Adrenal gland (tissue), 12 donors: ENCODE results near the gene IL1R2. TPM values are rescaled to one million over a fixed set of nuclear protein-coding genes. Genes with fewer than 3 reads are reported as not detected.

Experiments
- DNase-seq, 7 donors: peaks; one replicate each; pipeline ENCODE4 v3.0.0-alpha.2; 2019 to 2020
- H3K27ac ChIP-seq, 5 donors: fragments of 200-600 bp; sonication (generic) in 4 of 5; 1 replicate in 3 of 5; 2 replicates in 2 of 5; pipeline versions ENCODE4 v1.5.1 to v1.8.0; 2016 to 2020; ENCODE audit warnings: mild to moderate bottlenecking in 1 of 5
- H3K27me3 ChIP-seq: fragments of 200-600 bp; 2 replicates; pipeline ENCODE4 v1.8.0; 2021
- H3K36me3 ChIP-seq, 2 donors: fragments of 200-600 bp; replicated peaks in 1 of 2; 1 replicate in 1 of 2; 2 replicates in 1 of 2; pipeline versions ENCODE4 v1.5.1 to v1.8.0; 2018 to 2022
- H3K4me1 ChIP-seq, 2 donors: fragments of 200-600 bp; replicated peaks in 1 of 2; 1 replicate in 1 of 2; 2 replicates in 1 of 2; pipeline versions ENCODE4 v1.5.1 to v1.8.0; 2018 to 2021
- H3K4me3 ChIP-seq, 4 donors: fragments of 200-600 bp; sonication (generic) in 3 of 4; one replicate each; pipeline ENCODE4 v1.5.1; 2016 to 2018
- H3K9me3 ChIP-seq, 3 donors: fragments of 200-600 bp; sonication (generic) in 1 of 3; replicated peaks in 1 of 3; 1 replicate in 2 of 3; 2 replicates in 1 of 3; pipeline versions ENCODE4 v1.5.1 to v1.8.0; 2016 to 2021
- POLR2A ChIP-seq, 2 donors: fragments of 450-650 bp; IDR thresholded peaks; one replicate each; pipeline ENCODE4 v1.6.1; 2017; ENCODE audit warnings: antibody characterized with exemption in 2 of 2, mild to moderate bottlenecking in 2 of 2, moderate library complexity in 1 of 2
- WGBS, 4 donors: extraction: QIAGEN DNeasy Blood & Tissue Kit in 2 of 4; methylation state at CpG; one replicate each; pipeline versions ENCODE4 v1.1.5 to v1.1.7; 2013 to 2017; 5-methylcytosine and 5-hydroxymethylcytosine counted together
- intact Hi-C, 2 donors: fragments of 100-400 bp; cut with DNase I; formaldehyde crosslinking; loops; one replicate each; pipeline versions ENCODE4 v1.14.1 to v1.15.0; 2022 to 2023
- polyA plus RNA-seq, 3 donors: library from polyadenylated mRNA; stranded (reverse); fragments of 200-250 nt in 2 of 3; fragments of 350-450 nt in 1 of 3; fragmentation: Illumina TruSeq in 1 of 3; extraction: RNeasy Lipid Tissue Mini Kit (QIAGEN cat#74804) in 1 of 3; gene quantifications; one replicate each; pipeline ENCODE4 v1.2.3, GENCODE V29; 2013 to 2014
- total RNA-seq, 9 donors: library from RNA; depleted of rRNA in 4 of 9; stranded (reverse); fragments of >200 nt in 4 of 9; fragments of 120-200 nt in 1 of 9; fragmentation: NEBNext Ultra II Directional in 1 of 9; extraction: Animal tissue kit (Norgen Biotek cat#: 25700) in 1 of 9; gene quantifications; one replicate each; pipeline versions ENCODE4 v1.1.0 to v1.2.4, GENCODE V29; 2013 to 2023
- TF ChIP-seq, protein P1 (sequence below), 6 experiments: fragments of 450-650 bp in 4 of 6; fragments of 200-600 bp in 2 of 6; sonication (generic) in 1 of 6; IDR thresholded peaks; 1 replicate in 5 of 6; 2 replicates in 1 of 6; pipeline versions ENCODE4 v1.5.1 to v1.8.0; 2016 to 2021; ENCODE audit warnings: antibody characterized with exemption in 6 of 6, mild to moderate bottlenecking in 2 of 6, moderate library complexity in 1 of 6
- donor health status: healthy with polysubstance abuse.
- donor health status: Bipolar disorder and iron deficiency.
- donor health status: DM: yes; HTN: yes; CAD: no.
- donor health status: DM: no; HTN: no; CAD: no.
- donor health status: DM: no; HTN: no; CAD: no.
- donor health status: DM: yes; HTN: yes; CAD: no.

The IL1R2 gene
- total and polyA plus RNA-seq, 12 donors: 4.5 to 26.0 (median 12.2) TPM

DNA sequence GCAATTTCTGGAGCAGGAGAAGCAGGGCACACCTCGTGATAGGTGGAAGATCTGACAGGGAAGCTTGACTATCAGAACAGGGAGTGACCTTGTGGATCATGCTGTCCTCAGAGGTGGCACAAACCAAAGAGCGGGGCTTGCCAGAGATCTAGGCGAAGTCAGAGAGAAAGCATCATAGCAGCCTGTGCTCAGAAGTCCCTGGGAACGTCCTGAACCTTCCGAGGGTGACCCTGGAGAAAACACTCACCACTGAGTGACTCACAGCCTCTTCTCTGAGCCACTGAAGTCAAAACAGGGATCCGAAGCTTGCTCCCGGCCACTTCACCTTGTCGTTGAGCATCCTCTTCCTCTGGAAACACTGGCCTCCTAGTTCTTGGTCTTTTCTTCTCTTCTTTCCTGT is 56.7 kb downstream of the IL1R2 start:
- Histone ChIP-seq H3K9me3 (no peaks in the 10 kb centered on the region), H3K27ac (peak overlapping the region; percentile 49 to 92 (median 82)), H3K4me3 (no peak overlapping the region), H3K4me1 (peaks cover 12 to 45% of the 10 kb centered on the region in 2 donors), H3K36me3 (no peaks in the 10 kb centered on the region), H3K27me3 (no peaks in the 10 kb centered on the region)
- peak; percentile 77 to 93 (median 90) for DNase-seq
- 27 to 42% (median 35%) methylated on average over 8 of the region's 8 CpGs for WGBS, 4 donors
- TF ChIP-seq, protein P1, sequence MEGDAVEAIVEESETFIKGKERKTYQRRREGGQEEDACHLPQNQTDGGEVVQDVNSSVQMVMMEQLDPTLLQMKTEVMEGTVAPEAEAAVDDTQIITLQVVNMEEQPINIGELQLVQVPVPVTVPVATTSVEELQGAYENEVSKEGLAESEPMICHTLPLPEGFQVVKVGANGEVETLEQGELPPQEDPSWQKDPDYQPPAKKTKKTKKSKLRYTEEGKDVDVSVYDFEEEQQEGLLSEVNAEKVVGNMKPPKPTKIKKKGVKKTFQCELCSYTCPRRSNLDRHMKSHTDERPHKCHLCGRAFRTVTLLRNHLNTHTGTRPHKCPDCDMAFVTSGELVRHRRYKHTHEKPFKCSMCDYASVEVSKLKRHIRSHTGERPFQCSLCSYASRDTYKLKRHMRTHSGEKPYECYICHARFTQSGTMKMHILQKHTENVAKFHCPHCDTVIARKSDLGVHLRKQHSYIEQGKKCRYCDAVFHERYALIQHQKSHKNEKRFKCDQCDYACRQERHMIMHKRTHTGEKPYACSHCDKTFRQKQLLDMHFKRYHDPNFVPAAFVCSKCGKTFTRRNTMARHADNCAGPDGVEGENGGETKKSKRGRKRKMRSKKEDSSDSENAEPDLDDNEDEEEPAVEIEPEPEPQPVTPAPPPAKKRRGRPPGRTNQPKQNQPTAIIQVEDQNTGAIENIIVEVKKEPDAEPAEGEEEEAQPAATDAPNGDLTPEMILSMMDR (IDR thresholded peaks at IDR 0.05): no peak
- TF ChIP-seq POLR2A (IDR thresholded peaks at IDR 0.05): peak in 1 of 2 donors; percentile 53
- intact Hi-C loops: no loop called here

DNA sequence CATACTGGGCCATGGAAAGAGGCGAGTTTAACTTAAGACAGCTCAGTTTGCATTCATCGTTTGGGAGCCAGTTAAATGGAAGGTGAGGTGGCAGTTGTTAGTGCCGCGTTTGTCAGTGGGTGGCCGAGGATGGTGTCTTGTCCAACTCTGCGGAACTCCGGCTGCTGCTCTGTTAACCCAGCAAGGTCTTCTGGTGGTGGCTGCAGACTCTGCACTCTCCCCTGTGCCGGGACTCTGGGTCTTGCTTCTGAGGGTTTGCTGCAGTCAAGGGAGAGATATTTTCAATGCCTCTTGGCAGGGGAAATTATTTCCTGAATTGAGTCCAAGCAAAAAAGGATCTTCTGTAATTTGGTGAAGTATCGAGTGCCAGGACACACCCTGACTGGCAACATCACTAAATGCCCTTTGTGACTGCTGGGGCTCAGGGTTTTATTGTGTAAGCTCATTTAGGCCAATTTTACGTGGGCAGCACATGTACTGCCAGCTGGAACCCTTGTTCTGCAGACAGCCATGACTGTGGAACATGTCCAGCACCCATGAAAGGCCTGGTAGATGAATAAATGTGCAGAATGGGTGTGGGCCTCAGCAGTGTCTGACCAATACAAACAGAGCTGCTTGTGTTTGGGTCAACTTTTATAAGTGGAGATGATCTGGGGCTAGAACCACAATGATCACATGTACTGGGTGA is 58.1 kb downstream of the IL1R2 start:
- H3K27me3 ChIP-seq: no peaks in the 10 kb centered on the region
- DNase-seq: peak in 6 of 7 donors; percentile 48 to 83 (median 72)
- H3K36me3 ChIP-seq: no peaks in the 10 kb centered on the region
- TF ChIP-seq POLR2A (IDR thresholded peaks at IDR 0.05): no peak
- TF ChIP-seq, protein P1 (IDR thresholded peaks at IDR 0.05): peak in 1 of 6 experiments; percentile 9
- no peaks in the 10 kb centered on the region for H3K9me3 ChIP-seq
- no peak overlapping the region for H3K4me3 ChIP-seq
- peaks cover 12 to 45% of the 10 kb centered on the region in 2 donors for H3K4me1 ChIP-seq
- intact Hi-C loops: no loop called here
- peak overlapping the region; percentile 1 to 88 (median 82) for H3K27ac ChIP-seq
- WGBS, 4 donors: 48 to 56% (median 52%) methylated on average over 8 to 10 of the region's 10 CpGs

DNA sequence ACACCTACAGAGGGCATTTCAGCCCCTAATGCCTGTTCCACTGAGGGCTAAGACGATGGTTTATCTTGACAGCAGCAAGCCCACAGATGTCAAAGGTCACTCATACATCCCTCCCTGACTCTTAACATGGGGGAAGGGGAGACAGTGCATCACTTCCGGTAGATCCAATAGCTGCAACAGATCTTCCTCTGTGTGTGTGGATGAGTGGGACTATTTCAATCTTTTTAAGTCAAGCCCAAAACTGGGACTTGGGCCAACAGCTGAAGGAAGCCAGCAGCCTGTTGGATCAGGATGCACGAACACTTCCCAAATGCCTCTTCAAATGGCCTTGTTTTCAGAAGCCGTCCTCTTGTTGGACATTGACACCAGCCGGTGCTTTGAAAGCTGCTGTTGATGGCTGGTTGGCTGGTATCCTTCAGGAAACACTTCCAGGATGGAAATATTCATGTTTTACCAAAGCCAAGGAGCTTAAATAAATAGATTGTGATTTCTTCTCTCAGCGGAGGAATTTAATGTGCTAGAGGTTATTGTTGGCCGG is 59.2 kb downstream of the IL1R2 start:
- TF ChIP-seq, protein P1 (IDR thresholded peaks at IDR 0.05): no peak
- TF ChIP-seq POLR2A (IDR thresholded peaks at IDR 0.05): no peak
- Histone ChIP-seq H3K36me3 (no peaks in the 10 kb centered on the region), H3K4me1 (peaks cover 12 to 45% of the 10 kb centered on the region in 2 donors), H3K27ac (peak overlapping the region; percentile 37 to 88 (median 68)), H3K9me3 (no peaks in the 10 kb centered on the region), H3K4me3 (no peak overlapping the region), H3K27me3 (no peaks in the 10 kb centered on the region)
- WGBS, 4 donors: 34 to 40% (median 36%) methylated on average over 7 of the region's 7 CpGs
- intact Hi-C loops: no loop called here
- peak; percentile 74 to 96 (median 89) for DNase-seq

DNA sequence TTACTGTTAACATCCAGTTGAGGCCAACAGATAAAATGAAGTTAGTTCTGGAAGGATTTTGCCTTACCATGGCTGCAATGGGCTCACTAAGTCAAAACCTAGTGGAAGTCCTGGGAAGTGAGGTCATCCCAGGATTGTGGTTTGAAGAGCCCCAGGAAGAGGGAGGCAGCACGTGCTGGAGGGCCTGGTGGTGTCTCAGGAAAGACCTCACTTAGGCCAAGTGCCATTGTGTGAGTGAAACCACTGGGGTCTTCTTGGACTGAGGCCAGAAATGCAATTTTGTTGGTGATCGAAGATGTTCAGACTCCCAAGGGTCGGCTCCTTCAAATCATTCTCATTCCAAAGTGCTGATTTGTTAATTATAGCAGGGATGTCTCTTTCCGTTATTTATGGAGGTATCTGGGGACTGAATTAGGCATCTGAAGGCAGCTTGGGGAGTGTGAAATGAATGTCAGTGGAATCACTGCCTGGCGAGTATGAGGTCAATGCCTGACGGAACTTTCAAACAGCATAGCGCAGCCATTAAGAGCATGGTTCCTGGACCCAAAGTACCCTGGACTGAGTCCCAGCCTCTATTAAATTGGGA is 60.0 kb downstream of the IL1R2 start:
- no peaks in the 10 kb centered on the region for H3K36me3 ChIP-seq
- TF ChIP-seq POLR2A (IDR thresholded peaks at IDR 0.05): no peak
- TF ChIP-seq, protein P1 (IDR thresholded peaks at IDR 0.05): no peak
- peak overlapping the region; percentile 37 to 88 (median 68) for H3K27ac ChIP-seq
- H3K9me3 ChIP-seq: no peaks in the 10 kb centered on the region
- 76 to 81% (median 78%) methylated on average over 7 of the region's 7 CpGs for whole genome bisulfite sequencing, 4 donors
- intact Hi-C loops: no loop called here
- H3K4me1 ChIP-seq: peaks cover 12 to 45% of the 10 kb centered on the region in 2 donors
- peak in 2 of 7 donors; percentile 25 to 54 for DNase-seq
- H3K4me3 ChIP-seq: no peak overlapping the region
- no peaks in the 10 kb centered on the region for H3K27me3 ChIP-seq
